Measurements from ENCODE around the gene BABAM2.
"Not testable (repeated sequence)": the region's sequence is repeated elsewhere in the genome, so short reads cannot be mapped to it uniquely, and the experiment has no call there.

The BABAM2 gene

DNA sequence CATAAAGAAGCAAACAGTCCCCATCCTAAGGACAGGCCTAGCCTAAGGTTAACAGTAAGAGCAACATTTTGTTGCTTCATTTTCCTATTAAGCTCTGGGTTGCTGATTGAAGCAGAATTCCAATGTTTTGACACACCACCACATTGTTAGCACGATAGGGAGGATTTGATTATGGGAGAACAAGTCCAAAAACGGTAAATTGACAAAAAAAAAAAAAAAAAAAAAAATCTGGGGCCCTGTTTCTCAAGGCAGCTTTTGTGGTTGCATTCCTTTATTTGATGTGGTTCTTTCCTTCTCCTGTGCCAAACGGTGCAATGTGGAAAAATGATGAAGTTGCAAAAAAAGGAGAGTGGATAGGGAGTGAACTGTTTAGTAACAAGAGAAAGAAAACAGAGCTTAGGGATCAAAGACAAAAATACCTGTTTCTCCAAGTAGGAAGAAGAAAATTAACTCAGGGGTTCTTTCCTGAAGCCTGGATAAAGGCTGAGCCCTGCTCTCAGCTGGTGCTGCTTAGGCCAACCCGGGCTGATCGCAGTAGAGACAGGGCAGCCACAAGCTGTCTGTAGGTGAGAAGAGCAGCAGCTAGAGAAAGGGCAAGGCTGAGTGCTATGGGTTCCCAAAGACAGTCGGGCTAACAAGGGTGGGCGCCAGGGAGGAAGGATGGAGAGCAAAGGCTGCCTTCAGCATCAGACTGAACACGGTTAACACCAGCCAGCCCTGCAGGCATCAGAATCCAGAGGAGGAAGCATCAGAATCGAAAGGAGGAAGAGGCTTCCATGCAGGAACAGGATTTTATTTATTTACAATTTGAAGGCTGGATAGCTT, 334.3 kb downstream of the BABAM2 start:
- no peak for DNase-seq

DNA sequence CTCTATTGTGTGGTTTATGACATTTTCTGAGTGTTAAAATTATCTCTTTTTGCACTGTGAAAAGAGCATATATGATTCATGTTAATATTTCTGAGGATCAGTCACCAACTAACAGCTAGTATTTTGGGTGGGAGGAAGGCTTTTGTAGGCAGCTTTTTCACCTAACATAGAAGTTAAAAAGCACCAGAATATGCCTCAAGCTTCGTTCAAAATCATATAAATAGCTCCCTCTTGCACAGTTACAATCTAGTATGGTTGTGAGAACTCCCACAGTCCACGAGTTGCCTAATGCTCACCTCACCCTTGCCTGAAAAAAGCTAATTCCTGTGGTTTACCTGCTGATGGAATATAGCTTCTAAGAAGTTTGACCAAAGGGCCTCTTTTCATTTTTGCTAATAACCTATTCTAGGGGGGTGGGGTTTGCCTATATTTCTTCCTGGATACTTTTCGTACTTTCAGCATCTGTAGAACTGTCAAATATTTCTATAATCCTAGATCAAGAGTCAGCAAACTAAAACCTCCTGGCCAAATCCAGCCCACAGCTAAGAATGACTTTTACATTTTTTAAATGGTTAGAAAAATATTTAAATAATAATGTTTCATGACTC, 335.0 kb downstream of the BABAM2 start:
- no peak for DNase-seq

DNA sequence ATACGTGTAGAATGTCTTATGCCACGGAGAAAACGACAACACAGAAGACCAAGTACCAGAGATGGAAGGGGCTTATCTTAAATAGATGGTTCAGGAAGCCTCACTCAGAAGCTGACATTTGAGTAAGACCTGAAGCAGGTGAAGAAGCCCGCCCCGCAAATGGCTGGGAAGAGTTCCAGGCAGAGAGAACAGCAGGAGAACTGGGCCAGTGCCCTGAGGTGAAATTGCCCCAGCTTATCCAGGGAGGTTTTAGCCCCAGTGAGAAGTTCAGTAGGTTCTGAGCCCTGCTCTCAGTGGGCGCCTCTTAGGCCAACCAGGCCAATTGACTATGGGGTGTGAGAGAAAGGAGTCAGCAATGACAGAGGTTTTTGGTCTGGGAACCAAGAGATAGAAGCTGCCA, 336.0 kb downstream of the BABAM2 start:
- no peak for DNase-seq

DNA sequence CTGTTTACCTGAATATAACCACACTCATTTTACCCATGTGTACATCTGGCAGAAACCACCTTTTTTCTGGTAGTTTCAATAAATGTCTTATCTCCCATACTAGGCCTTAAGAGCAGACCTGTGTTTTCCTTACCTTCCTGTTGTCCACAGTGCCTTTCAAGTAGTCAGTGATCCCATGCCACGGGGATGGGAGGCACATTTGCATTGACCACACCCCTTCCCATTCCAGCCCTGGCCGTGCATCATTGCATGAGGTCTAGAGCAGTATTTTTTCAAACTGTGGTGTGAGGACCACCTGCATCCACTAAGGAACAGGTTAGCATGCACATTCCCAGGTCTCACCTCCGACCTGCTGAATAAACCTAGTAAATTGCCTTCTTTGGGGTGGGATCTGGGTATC, 337.0 kb downstream of the BABAM2 start:
- no peak for DNase-seq

DNA sequence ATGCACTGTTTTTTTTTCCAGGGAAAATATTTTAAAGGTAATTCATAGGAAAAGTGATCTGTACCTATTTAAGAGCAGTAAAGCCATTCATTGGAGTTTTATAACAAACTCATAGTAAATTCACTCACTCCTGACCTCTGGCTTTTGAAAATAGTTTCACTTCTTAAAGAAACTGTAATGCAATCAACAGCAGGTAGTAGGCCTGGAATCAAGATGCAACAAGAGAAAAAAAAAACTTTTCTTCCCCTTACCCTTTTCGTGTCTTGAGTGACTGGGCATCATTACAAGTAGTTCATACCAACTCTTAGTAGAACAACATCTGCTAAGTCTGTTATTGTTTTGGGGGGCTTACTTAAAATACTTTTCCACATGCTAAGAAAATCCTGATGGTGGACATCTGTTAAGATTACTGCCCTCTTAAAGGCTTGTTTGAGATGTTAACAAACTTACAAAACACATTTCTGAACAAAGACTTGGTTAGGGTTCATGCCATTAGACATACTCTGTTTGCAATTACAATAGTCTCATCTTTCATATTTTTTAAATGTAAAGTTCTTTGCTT, 338.0 kb downstream of the BABAM2 start:
- DNase-seq = no peak

DNA sequence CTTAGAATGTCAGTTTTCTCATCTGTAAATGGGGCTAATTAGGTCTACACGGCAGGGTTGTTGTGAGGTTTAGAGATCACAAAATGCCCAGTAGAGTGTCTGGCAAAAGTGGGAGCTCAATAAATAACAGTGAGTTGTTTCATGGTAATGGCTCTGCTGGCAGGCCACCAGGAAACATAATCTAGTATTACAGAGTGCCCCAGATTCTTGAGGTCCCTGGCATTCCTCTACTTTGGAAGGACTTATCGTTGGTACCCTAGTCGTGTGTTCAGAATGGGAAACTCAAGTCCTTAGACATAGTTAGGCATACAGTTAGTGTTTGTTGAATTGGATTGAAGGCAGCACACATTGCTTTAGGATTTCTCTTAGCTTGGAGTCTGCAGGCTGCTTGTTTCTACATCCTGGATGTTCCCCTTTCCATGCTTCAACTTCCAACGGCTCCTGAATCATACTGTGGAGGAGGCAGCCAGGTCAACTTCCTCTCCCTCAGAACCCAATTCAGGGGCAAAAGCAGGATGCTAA, 340.6 kb downstream of the BABAM2 start:
- DNase-seq = no peak

DNA sequence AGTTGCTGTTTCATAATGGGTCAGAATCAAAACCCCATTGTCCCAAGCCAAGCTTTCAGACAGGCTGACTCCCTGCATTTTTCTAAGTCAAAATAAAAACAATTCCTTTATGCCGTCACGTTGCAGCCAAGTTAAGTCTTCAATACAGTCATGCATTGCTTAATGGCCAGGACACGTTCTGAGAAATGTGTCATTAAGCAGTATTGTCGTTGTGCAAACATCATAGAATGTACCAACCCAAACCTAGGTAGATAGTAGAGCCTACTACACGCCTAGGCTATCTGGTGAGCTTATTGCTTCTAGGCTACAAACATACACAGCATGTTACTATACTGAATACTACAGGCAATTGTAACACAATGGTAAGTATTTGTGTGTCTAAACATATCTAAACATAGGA, 341.8 kb downstream of the BABAM2 start:
- DNase-seq = no peak

DNA sequence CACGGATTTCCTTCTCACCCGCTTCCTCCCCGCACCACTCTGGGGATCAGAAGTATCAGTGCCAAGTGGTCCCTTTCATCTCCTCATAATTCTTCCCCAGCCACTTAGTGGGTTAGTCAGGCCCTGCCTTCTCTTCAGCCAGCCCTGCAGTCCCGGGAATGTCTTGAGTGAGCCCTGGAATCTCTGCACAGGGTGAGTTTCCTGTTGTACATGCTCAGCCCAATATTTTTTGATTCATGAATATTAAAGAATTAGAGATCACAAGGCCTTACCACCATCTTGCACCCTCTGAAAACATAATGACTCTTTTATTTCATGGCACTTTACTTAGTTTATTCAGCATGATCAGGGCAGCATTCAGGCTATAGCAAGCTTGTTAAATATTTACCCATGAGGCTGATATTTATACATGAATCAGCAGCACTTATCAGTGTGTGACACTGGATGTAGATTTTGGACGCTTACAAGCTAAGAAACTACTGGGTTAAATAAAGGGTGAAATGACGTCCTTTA, 342.7 kb downstream of the BABAM2 start:
- no peak for DNase-seq

DNA sequence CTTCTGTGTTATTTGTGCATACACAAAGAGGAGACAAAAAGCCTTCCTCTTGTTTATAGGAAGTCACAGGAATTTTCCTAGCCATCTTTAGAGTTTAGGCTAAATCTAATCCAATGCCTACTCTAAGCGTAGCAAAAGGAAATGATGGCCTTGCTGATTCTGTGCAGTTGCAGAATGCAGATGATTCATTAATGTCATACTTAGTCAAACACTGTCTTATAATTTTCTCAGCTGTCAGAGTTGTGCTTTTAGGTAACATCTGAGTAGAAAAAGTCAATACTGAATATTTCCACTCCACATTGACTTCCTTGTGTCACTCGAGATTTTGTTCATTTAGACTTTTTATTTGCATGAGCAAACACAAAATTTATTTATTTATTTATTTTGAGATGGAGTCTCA, 344.3 kb downstream of the BABAM2 start:
- DNase-seq = no peak

DNA sequence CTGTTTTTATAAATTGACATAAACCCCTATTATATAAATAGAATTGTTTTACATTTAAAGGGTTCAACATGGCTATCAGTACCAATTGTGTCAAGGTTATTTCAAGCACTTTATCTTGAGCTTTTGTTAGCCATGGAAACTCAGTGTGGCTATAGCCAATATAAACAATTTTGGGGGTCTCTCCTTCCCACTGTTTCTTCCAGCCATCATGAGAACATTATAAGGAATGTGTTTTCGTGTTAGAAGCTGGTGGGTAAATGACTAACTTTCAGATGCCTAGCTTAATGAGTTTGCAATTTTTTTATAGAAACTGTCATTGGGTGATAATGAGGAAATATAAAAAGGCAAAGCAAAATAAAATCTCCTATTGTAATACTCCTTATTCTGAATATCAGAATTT, 348.7 kb downstream of the BABAM2 start:
- DNase-seq = no peak

DNA sequence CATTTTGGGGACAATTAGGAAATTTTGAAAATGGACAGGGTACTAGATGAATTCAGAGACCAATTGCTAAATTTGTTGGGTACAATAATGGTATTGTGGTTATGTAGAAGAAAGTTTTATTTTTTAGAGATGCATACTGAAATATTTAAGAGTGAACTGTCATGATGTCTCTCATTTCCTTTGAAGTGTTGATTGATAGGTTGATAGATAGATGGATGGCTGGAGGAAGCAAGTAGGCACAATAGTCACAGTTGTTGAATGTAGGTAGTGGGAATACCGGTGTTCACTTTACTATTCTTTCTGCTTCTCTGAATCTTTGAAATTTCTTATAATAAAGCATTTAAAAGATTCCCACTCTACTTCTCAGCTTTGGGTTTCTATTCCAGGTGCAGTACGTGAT, 350.4 kb downstream of the BABAM2 start:
- DNase-seq = no peak

DNA sequence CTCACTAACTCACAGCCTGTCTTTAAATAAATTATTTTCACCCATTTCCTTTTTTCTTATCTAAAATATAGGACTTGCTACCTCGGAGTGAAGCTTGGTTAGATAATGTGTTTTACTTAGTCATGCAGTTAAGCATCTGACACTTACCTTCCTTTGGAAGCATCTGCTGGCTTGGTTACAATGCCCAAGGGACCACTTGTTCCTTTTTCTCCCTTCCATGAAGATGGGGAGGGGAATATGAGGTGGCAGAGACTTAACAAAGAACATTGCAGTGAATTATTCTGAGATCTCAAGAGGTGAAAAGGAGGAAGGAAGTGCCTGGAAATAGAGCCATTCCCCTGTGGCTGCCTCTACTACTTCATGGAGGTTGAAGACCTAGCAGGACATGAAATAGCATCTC, 356.8 kb downstream of the BABAM2 start:
- no peak for DNase-seq

DNA sequence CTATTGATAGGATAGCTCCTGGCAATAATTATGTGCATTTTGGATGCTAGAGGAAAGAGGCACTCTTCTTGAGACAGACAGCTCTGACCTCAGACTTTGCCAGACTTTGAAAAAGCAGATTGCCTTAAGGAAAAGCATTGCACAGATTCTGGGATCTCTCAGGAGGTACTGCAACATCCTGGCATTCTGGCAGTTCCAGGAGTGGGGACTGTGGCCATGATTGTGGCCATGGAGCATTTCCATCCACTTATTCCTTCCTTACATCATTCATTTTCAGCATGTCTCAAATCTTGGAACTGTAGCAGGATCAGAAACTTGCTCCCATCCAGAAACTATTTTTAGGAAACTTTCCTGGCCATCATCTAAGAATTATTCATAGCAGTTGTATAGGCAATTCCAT, 357.2 kb downstream of the BABAM2 start:
- no peak for DNase-seq

DNA sequence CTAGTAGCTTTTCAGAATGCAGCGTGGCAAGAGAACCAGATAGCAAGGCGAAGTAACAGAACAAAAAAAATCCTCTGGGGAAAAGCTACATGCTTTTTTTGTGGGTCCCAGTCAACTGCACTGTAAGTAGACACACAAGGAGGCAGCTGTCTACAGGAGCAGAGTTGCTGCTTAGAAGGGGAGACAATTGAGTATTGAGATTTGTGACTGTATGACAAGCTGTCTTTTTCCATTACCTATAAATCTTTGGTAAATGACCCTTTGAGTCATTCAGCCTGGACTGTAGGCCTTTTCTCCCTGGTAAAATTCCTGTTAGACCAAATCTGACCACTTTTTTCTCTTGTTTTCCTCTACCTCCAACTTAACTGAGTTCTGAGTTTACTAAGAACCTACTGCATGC, 358.0 kb downstream of the BABAM2 start:
- no peak for DNase-seq

DNA sequence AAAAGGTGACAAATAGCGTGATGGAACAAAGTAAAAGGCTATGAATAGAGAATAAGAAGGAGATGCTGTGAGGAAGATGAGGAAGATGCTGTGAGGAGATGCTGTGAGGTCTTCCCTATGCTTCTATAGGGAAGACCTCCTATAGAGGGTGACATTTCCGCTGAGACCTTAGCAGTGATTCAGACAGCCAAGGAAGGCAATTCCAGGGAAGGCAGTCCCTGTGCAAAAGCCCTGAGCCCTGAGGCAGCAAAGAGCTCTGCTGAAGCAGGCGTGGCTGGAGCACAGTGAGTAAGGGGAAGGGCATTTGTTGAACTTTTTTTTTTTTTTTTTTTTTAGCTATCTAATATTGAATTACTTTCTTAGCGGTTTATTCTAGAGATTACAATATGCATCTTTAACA, 359.5 kb downstream of the BABAM2 start:
- no peak for DNase-seq

DNA sequence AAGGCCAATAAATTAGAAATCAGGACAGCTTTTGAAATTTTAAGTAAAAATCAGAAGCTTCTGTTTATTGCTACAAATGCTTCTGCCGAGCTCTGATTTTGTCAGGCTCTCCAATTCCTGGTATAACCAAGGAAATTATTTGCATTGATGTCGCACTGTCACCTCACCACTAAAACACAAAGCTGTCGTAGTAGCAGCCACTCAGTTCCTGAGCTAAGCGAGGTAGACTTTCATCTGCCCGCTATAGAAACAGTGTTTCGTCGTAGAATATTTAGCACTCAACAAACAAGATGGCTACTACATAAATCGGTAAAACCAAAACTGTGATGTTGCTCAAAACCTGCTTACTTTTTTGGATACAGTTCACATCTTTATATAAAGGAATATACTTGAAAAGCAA, 360.8 kb downstream of the BABAM2 start:
- DNase-seq = peak; percentile 51

DNA sequence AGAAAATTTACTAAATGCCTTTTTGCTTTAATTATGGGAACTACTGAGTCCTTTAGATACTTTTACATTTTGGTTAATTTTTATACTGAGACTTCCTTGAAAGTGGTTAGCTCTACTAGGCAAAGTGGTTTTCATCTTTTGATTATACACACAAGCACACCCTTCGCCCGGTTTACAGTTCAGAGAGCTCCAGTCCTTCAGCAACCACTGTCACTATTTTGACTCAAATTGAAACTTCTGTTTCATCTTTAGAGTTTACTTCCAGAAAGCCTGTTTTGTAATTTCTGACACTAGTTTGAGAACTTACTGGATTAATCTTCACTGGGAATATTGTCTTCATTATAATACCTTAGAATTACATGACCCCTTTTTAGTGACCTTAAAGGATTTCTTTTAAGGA, 361.8 kb downstream of the BABAM2 start:
- peak; percentile 30 for DNase-seq

DNA sequence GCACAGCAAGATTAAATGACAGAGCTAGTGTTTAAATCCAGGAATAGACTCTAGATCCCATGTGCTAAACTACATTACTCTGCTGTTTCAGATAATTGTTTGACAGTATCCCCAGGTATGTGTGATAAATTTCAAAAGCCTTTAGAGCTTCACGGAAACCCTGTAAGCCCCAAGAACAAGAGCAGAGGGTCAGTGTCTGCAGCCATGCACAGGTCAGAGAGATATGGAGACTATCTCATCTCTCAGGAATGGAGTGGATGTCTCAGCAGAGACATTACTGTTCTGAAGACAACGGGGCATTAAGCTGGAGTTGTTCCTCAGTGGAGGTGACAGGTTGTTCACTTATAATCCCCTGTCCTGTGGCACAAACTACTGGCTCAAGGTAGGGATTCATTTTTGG, 363.0 kb downstream of the BABAM2 start:
- DNase-seq = no peak

DNA sequence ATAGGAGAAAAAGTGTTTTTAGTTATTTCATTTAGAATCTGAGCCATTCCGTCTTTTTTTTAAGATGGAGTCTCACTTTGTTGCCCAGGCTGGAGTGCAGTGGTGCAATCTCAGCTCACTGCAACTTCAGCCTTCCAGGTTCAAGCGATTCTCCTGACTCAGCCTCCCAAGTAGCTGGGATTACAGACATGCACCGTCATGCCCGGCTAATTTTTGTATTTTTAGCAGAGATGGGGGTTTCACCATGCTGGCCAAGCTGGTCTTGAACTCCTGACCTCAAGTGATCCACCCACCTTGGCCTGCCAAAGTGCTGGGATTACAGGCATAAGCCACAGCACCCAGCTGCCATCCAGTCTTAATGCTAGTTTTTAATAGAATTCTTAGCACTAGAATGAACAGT, 364.7 kb downstream of the BABAM2 start:
- DNase-seq = not testable (repeated sequence)

DNA sequence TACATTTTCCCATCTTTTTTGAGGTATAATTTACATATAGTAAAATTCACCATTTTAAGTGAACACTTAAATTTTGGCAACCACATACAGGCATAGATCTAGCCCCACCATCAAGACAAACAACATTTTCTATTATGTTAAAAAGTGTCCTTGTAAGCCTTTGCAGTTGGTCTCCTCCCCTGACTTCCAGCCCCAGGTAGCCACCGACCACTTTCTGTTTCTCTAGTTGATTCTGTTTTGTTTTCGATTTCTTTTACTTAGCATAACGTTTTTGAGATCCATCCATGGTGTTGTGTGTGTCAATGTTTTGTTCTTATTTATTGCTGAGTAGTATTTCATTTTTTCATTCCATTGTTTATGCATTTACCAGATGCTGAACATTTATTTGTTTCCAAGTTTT, 366.7 kb downstream of the BABAM2 start:
- no peak for DNase-seq

DNA sequence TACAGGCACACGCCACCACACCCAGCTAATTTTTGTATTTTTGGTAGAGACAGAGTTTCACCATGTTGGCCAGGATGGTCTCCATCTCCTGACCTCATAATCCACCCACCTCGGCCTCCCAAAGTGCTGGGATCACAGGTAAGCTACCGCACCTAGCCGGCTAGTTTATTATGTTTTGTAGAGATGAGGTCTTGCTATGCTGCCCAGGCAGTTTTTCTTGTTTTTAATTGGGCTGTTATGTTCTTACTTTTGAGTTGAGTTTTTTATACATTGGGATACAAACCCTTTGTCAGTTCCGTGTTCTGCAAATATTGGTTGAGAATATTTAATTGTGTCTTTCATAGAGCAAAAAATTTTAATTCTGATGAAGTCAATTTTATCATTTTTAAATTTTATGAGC, 368.7 kb downstream of the BABAM2 start:
- not testable (repeated sequence) for DNase-seq

DNA sequence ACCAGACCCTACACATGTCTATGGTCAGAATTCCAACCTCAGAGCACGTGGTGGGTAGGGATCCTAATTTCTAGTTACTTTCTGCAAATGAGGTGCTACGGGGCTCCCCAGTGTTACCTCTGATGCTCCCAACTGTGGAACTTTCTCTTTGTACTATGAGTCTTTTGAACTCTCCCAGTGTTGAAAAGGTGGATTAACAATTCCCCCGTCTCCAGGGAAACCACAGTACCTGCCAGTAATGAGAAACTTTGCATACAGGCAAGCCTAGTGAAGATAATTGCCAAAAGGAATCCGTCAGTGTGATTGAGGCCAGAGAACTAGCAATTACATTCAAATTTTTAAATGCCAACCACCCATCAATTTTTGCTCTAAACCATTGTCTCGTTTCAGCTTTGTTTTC, 373.2 kb downstream of the BABAM2 start:
- no peak for DNase-seq

DNA sequence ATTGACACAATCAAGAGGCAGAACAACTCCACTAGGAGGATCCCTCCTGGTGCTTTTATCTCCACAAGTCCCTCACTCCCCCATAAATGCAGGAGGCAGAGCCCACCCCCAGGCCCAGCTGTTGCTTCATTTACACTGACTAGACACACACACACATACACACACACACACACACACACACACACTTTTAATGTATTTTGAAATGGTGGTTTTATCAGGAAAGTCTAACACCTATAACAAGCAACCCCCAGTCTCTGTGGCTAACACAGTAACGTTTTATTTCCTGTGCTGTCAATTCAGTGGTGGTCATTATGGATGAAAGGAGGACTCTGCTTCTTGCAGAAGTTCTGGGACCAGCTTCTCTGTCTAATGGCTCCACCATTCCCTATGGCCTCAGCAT, 376.8 kb downstream of the BABAM2 start:
- DNase-seq = peak; percentile 25

DNA sequence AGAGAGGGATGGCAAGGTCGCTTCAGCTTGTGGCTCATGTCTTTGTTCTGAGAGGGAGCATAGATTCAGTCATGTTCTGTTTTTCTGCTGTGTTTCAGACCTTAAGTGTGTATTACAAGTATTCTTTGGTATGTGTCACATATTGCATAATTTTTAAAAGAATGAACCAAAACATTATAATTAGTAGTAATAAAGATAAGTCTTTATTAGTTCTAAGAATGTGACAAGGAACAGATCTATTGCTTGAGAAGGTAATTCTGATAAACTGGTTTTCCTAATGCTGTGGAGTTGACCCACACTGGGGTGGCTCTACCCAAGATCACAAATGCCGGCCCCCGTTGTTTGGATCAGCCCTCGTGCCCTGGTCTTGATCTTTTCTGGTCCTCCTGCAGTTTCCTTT, 377.9 kb downstream of the BABAM2 start:
- no peak for DNase-seq
